Hematopoietic multipotent progenitor cell (in vitro differentiated cells): ENCODE data around the gene KCTD6. TPM values are rescaled to one million over a fixed set of nuclear protein-coding genes. Genes with fewer than 3 reads are reported as not detected.

Experiments
- DNase-seq, 3 donors: peaks; one replicate each; pipeline ENCODE4 v3.0.0-alpha.2; 2011 to 2015; ENCODE audit warnings: low read depth in 2 of 3, low spot score in 2 of 3
- total RNA-seq: library from RNA; depleted of rRNA; stranded (reverse); fragments of >200 nt; gene quantifications from one replicate; pipeline ENCODE4 v1.2.3, GENCODE V29; 2012

The KCTD6 gene
- total RNA-seq: 4.3 TPM

DNA sequence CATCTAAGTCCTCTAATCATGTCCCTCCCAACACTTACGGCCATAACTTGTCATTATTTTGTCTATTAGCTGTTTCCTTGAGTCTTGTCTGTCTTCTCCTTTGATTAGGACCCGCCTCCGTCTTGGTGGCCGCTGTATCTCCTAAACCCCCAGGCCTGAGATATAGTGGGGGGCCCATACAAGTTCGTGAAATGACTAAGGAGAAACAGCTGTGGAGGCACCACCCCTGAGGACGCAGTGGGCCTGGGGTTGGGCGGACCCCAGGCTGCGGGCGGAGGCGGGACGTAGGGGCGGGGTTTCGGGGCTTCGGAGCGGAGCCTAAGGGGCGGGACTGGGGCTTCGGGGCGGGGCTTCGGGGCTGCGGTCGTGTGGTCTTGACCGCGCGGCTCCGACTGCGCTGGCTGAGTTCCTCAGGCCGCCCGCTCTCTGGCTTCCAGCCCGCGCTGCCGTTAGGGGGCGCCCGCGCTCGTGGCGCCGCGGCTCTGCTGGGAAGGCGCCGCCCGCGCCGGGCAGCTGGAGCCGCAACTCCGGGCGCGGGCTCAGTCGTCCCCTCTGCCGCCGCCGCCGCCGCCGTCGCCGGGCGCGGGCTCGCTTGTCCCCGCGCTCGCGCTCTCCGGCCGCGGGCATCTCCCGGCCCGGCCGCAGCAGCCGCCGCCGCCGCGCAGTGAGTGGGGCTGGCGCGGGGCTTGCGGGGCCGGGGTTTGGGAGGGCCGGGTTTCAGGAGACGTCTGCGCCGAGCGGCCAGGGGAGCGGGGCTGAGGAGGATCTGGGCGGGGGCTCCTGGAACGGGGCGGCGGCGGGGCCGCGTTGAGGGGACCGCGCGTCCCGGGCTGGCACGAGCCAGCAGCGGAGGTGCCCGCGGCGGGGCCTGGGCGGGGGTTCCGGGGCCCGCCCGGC, at the start of gene KCTD6:
KCTD6 (plus strand) TSS at position 591 of the 897 bp plus-strand sequence. CDS start 6,660 bp downstream, outside the sequence.
- peak; percentile 89 to 95 (median 94) for DNase-seq

DNA sequence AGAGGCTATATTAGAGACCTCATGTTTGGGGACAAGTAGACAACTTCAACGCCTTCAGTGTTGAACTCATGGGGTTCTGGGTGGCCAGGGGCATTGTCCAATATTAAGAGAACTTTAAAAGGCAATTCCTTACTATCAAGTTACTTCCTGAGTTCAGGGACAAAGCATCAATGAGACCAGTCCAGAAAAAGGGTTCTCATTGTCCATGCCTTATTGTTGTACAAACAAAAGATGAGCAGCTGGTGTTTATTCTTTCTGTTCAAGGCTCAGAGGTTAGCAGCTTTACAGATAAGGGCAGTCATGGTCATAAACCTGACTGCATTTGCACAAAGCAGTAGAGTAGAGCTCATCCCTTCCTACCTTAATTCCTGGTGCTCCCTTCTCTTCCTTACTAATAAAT, 39.7 kb upstream of the KCTD6 start:
- DNase-seq: no peak

DNA sequence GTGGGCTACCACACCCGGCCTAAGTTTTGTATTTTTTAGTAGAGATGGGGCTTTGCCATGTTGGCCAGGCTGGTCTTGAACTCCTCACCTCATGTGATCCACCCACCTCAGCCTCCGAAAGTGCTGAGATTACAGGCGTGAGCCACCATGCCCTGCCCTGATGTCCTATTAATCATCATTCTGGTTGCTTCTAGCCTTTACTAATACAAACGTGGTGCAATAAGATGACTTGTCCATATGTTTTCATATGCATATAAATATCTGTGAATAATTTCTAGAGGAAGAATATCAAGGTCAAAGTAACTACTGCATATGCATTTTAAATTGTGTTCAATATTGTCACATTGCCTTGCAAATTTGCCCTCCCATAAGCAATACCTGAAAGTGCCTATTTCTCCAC, 32.7 kb upstream of the KCTD6 start:
- DNase-seq: no peak

DNA sequence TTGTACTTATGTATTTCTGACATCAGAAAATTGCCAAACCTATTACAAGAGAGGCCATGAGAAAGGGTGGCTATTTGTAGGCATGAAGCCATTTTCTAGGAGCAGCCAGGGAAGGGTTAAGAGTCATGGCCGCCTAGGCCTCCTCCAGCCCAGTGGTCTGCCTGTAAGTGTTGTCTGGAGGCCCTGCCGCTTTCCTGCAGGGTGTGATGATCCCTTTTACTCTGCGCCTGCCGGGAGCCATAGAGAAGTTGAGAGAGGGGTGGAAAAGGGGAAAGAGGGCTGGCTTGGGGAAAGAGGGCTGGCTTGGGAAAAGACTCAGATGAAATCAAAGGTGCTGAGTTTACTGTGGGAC, 29.1 kb upstream of the KCTD6 start:
- DNase-seq: no peak

DNA sequence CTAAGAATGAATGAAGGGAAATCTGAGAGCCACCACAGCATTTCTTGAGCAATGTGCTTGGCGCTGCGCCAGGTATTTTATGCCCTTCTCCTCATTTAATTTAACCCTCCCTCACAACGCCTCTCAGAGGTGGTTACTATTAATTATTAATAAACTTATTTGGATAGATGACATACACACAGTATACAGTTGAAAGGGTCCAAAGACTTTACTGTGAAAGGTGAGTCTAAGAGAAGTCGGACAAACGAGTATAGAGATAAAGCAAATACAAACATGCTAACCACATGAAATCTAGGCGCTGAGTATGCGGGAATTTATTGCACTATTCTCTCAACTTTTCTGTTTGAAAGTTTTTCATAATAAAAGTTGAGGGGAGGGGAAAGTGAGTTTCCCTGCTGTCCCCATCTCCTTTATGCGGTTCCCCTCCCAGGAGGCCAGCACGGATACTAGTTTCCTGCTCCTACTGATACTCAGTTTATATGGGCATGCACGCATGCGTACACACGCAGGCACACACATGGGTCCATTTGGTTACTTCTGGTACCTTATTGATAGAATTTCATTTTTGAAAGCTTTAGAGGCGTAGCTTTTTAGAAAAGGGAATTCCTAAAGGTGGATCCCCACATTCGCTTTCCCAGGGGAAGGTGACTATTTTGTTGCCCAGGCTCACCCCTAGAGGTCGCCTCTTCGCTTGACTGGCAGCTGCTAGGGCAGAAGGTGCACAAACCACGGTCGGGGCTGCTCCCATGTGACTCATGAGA, 28.5 kb upstream of the KCTD6 start:
- DNase-seq: peak; percentile 14 to 70 (median 68)

DNA sequence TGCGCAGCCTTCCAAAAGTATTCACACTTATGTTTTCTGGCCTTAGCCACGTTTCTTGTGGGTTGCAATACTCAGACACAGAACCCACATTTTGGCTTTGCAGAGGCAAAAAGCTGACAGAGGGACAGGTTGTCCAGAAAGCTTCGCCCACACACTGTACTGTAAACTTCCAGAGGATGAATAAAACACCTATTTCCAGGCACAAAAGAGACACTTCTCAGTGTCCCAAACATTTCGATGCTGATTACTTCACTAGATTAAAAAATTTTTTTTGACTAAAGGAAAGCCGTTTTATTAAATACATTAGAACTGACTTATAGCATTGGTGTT, 28.0 kb upstream of the KCTD6 start:
- no peak for DNase-seq

DNA sequence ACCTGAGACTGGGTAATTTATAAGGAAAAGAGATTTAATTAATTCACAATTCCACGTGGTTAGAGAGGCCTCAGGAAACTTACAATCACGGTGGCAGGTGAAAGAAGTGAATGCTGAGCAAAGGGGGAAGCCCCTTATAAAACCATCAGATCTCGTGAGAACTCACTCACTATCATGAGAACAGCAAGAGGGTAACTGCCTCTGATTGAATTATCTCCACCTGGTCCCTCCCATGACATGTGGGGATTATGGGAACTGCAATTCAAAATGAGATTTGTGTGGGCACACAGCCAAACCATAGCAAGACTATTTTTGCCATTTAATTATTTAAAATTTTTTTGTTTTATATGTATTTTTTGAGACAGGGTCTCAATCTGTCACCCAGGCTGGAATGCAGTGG, 27.0 kb upstream of the KCTD6 start:
- DNase-seq: peak in 1 of 3 donors; percentile 43

DNA sequence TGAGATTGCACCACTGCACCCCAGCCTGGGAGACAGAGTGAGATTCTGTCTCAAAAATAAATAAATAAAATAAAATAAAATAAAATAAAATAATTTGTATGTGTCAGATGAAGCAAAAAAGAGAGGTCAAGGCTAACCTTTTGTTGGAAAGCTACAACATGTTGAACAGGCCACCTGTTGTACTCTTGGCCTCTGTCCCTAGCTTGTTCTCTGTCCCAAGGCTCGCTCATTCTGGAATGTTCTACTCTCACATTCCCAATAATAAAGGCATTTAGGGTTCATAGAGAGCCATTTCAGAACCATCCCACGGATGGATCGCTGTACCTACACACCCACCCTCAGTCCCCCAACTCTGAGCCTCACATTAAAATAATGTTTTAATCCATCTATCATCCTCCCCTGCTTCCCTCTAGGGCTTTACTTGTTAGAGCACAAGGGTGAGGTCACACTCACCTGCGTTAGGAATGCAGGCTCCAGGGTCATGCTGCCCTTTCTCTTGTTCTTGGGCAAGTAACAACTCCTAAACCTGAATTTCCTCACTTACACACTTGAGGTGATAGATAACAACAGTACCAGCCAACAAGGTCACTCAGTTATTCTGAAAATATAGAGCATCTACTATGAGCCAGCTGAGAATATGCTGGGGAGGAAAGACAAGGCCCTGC, 24.9 kb upstream of the KCTD6 start:
- DNase-seq: no peak

DNA sequence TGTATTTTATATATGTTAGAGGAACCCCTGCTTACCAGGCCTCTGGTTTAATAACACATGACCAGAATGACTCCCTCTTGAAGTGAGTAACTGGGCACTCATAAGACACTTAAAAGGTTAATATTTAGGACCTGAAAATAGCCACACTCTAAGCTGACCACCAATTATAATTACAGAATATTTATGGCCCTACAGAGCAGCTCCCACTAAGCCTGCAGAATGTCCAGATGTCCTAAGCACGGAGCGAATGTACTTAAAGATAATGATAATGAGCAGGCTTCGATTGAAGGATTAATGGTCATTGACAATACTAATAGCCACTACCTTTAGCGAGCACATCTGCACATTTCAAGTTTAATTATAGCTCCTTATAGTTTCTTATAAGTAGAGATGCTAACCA, 22.8 kb upstream of the KCTD6 start:
- no peak for DNase-seq

DNA sequence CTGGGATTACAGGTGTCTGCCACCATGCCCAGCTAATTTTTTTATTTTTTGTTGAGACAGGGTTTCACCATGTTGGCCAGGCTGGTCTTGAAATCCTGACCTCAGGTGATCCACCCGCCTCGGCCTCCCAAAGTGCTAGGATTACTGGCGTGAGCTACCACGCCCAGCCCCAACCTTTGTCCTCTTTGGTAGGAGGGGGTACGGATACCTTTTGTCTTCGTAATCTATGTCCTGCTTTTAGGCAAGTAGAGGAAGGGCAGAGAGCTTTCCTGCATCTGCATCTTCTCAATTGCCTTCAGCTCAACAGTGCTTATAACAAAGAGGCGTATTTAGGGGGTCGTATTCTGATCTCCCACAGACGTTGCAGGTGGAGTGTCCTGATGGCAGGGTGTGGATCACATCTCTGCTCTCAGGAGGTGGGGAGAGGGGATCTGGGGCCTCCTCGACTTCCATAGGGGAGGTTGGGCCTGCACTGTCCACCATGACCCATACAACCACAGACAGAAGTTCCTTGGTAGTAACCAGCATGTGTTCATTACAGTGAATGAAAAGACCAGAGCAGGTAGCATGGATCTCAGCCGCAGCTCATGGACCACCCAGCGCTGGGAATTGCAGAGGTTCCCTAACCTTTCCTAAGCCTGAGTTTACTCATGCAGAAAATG, 21.4 kb upstream of the KCTD6 start:
- DNase-seq: no peak

DNA sequence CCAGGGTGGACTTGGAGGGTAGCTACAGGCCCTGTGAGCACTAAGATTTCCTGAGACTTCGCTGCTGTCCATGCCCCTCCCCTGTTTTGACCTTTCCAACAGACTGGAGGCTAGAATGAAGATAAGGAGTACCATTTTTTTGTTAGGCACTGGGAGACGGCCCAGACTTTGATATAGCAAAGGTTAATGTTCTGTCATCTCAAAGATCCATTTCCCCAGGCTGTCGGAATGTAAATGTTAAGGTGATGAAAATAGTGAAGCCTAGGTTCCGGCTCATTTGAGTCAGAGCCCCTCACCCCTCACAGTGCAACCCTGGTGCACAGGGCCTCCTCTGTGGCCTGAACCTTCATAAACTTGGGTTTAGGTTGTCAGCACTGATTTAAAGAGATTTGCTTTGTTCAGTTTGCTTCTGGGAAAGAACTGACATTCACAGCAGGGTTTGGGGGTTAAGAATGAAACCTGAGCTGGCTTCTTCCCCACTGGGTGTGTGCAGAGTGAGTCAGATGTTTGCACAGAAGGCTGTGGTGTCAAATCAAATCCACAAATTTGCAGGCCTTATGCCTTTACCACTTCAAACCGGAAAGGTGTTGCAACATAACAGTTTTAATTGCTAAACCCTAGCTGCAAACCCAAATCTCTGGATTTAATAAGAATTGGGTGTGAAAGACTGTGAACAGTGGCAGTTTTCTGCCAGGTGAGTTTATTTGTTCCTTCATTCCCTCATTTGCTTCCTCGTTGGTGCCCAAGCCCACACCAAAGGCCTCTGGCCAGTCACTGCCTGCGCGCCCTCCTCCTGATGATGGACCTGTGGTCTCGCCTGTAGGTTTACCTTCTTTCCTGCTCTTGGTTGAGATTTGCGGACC, 20.6 kb upstream of the KCTD6 start:
- peak in 2 of 3 donors; percentile 74 to 89 for DNase-seq

DNA sequence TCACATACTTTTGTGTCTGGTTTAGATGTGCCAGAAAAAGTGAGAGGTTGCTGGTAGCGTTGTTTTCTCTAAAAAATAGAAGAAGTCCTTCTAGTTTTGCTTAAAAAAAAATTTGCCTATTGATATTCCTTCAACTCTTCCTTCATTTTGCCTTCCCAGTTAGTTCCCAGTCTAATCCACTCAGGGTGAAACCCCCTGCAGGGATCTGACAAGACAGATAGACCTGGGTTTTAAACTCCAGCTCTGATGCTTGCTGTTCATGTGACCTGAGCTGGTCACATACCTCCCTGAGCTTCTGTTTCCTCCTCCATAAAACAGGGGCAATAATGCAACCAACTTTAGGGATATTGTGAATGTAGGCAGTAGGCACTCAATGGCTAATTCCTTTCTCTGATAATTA, 18.6 kb upstream of the KCTD6 start:
- no peak for DNase-seq

DNA sequence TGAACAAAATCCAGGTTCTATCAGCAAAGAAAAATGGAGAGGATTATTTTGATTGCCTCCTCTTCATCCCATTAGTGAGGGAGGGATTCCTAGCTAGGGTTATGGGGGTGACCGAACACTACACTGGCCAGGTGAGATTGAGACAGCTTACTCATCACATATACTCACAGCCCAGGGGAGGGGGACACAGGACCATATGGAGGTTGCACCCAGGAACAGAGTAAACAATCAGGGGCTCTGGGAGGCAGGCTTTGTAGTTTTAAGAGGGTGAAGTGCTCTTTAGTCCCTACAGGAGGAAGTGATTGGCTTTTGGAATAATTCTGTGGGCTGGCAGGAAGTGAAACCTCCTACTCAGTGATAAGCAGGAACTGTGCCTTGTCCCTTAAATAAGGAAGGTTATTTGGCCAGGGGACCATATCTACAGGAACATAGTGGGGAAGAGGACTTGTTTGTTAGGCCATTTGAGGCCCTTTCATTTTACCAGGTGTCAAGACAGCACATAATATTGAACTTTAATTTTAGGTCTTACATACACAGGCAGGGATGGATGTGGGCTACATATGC, 17.5 kb upstream of the KCTD6 start:
- DNase-seq: no peak

DNA sequence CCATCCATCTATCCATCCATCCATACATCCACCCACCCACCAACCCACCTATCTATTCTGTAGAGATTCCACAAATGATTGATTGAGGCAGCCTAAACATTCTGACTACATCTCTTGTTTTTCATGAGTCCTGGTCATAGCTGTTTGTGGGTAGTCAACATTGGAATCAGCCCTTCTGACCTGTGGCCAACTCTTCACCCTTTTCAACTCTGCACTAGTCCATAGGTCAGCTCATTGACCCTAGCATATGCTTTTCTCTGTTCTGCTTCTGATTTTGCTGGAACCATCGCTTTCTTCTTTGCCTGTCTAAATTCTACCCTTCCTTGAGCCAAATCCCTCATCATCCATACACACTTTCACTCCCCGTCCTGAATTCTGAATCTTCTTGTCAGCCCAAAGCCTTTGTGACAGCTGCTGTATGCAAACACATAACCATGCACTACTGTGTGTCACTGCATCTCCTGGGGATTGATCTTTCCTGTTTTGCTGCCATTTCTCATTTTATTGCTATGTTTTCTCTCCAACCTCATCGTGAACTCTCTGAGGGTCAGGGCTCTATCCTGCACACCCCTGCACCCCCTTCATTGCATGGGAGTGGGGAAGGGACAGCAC, 16.8 kb upstream of the KCTD6 start:
- no peak for DNase-seq

DNA sequence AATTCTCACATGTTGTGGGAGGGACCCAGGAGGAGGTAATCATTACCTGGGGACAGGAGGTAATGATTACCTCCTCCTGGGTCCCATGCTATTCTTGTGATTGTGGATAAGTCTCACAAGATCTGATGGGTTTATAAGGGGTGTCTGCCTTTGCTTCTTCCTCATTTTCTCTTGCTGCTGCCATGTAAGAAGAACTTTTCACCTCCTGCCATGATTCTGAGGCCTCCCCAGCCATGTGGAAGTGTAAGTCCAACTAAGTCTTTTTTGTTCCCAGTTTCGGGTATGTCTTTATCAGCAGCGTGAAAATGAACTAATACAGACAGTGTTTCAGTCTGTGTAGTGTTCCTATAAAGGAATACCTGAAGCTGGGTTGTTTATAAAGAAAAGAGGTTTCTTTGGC, 13.1 kb upstream of the KCTD6 start:
- no peak for DNase-seq

DNA sequence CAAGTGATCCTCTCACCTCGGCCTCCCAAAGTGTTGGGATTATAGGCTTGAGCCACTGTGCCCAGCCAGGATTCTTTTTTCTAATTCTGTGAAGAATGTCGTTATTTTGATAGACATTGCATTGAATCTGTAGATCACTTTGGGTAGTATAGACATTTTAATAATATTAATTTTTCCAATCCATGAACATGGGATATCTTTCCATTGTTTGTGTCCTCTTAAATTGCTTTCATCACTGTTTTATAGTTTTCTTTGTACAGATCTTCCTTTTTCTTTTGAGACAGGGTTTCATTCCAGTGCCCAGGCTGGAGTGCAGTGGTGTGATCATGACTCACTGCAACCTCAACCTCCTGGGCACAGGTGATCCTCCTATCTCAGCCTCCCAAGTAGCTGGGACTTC, 11.6 kb upstream of the KCTD6 start:
- DNase-seq: no peak

DNA sequence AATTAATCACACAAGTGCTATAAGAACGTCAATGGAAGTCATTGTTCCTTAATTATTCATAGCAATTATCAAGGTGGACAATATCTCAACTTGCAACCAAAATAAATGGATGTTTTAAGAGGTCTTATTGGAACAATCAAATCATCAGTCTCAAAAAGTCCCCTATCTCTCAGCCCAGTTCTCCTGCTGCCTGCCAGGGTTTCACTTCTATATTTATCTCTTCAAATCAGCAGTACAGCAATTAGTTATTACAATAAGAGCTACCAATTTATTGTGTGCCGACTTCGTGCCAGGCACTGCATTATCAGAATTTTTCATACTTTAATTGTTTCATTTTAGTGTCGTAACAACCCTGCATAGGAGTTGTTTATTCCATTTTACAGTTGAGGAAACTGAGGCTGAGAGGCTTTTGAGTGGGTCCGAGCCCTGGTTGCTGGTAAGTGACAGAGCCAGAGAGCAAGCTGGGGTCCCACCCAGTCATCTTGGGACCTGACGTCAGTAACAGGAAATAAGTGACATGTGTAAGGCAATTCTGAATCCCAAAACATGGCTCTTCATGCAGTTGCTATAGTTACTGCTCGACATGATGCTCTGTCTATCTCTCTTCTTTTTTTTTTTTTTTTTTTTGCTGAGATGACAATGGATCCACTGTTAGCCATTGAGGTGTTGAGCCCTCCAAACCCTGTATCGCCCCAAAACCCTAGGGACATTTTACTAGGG, 8.8 kb upstream of the KCTD6 start:
- DNase-seq: no peak

DNA sequence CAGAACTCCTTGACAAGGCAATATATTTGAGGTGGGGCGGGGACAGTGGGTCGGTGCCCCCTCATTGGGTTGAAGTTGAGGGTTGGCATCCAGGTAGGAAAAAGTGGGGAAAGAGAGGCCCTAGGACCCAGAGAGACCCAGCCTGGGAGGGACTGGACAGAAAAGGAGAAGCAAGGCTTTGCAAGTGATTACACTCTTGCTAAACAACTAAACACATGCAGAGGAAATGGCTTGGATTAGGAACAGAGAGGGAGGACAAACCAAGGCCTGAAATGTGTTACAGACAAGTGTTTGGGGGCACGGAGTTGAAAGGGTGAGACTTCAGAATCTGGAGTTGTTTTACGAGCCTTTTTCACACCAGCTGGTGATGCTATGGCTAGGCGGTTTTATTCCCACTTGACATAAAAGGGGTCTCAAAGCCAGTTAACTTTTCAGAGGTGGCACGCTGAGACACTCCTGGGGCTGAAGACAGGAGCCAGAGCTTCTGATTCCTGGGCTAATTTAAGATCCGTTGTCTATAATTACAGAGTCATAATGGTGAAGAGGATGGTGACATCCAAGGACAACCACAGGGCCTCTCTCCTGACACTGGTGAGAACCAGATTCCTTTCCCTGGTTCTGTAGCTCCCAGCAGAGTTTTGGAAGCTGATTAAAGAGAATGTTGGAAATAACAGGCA, 7.7 kb upstream of the KCTD6 start:
- DNase-seq: no peak
